HG03354 (cell line): ENCODE data around the gene PTPRT.

Experiments used
- ATAC-seq: cut with Tn5 transposase; IDR thresholded peaks from one replicate; pipeline ENCODE4 v1.9.1; 2021; ENCODE audit warnings: mild to moderate bottlenecking; ENCODE audit not compliant: unreplicated experiment, poor library complexity, severe bottlenecking

The PTPRT gene

GRCh38 chr20:42754706-42755105, 435.0 kb downstream of the PTPRT start:
- ATAC-seq: no peak

GRCh38 chr20:42752620-42753019, 437.1 kb downstream of the PTPRT start:
- no peak for ATAC-seq

- ATAC-seq: no peak
Observed at GRCh38 chr20:42749556-42749955, 440.1 kb downstream of the PTPRT start.

- ATAC-seq: no peak
Observed at GRCh38 chr20:42747765-42748411, 441.8 kb downstream of the PTPRT start.

- ATAC-seq: no peak
Observed at GRCh38 chr20:42744756-42745465, 444.8 kb downstream of the PTPRT start.

GRCh38 chr20:42742926-42743325, 446.8 kb downstream of the PTPRT start:
- ATAC-seq: no peak

GRCh38 chr20:42741906-42742305, 447.8 kb downstream of the PTPRT start:
- ATAC-seq: no peak

- no peak for ATAC-seq
Observed at GRCh38 chr20:42740226-42740870, 449.4 kb downstream of the PTPRT start.

- ATAC-seq: no peak
Observed at GRCh38 chr20:42739683-42740082, 450.0 kb downstream of the PTPRT start.

GRCh38 chr20:42735539-42735938, 454.2 kb downstream of the PTPRT start:
- ATAC-seq: no peak

- ATAC-seq: no peak
Observed at GRCh38 chr20:42734660-42735368, 454.9 kb downstream of the PTPRT start.

- no peak for ATAC-seq
Observed at GRCh38 chr20:42721923-42722322, 467.8 kb downstream of the PTPRT start.

GRCh38 chr20:42714298-42715141, 475.2 kb downstream of the PTPRT start:
- ATAC-seq: no peak

GRCh38 chr20:42708266-42708665, 481.4 kb downstream of the PTPRT start:
- no peak for ATAC-seq

GRCh38 chr20:42706759-42707158, 482.9 kb downstream of the PTPRT start:
- ATAC-seq: no peak

GRCh38 chr20:42705550-42705949, 484.2 kb downstream of the PTPRT start:
- no peak for ATAC-seq

GRCh38 chr20:42703744-42704143, 486.0 kb downstream of the PTPRT start:
- no peak for ATAC-seq

- ATAC-seq: no peak
Observed at GRCh38 chr20:42701948-42702347, 487.8 kb downstream of the PTPRT start.

GRCh38 chr20:42700372-42700771, 489.3 kb downstream of the PTPRT start:
- ATAC-seq: no peak

- ATAC-seq: no peak
Observed at GRCh38 chr20:42697962-42698361, 491.7 kb downstream of the PTPRT start.
